HG03097 (cell line): ENCODE data around the gene CNKSR3.

Experiments used
- ATAC-seq: cut with Tn5 transposase; IDR thresholded peaks from one replicate; pipeline ENCODE4 v1.9.1; 2021; ENCODE audit not compliant: unreplicated experiment, low FRiP score

The CNKSR3 gene

GRCh38 chr6:154458565-154459470 is 51.7 kb downstream of the CNKSR3 start:
- ATAC-seq, result no peak

GRCh38 chr6:154457881-154458284 is 52.6 kb downstream of the CNKSR3 start:
- ATAC-seq, result no peak

DNA sequence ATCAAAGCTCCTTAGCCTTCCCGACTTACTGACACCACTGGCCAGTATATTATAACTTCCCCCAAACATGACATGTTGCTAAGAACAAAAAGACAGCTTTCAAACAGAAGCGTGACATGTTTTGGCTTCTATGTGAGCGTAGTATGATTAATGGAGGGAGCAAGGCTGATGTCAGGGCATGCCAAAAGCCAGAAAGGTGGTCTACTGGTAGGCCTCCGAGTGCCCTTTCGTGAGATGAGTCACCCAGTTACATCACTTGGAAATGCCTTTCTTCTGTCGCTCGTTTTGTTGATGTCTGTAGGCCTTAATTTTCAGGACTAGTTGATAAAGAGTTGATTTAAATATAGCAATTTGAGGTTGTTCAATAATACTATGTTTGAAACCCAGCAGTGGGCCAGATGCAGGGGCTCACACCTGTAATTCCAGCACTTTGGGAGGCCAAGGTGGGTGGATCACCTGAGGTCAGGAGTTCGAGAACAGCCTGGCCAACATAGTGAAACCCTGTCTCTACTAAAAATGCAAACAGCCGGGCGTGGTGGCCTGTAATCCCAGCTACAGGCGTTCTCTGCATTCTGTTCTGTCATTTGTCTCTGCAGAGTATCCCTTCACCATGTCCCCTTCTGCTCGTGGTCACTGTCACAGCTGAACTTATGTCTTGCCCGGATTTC is 53.3 kb downstream of the CNKSR3 start:
- no peak for ATAC-seq

- no peak for ATAC-seq
These were observed 57.2 kb downstream of the CNKSR3 start for GRCh38 chr6:154453329-154453728.

- ATAC-seq, result no peak
These were observed 60.0 kb downstream of the CNKSR3 start for GRCh38 chr6:154450498-154450897.

DNA sequence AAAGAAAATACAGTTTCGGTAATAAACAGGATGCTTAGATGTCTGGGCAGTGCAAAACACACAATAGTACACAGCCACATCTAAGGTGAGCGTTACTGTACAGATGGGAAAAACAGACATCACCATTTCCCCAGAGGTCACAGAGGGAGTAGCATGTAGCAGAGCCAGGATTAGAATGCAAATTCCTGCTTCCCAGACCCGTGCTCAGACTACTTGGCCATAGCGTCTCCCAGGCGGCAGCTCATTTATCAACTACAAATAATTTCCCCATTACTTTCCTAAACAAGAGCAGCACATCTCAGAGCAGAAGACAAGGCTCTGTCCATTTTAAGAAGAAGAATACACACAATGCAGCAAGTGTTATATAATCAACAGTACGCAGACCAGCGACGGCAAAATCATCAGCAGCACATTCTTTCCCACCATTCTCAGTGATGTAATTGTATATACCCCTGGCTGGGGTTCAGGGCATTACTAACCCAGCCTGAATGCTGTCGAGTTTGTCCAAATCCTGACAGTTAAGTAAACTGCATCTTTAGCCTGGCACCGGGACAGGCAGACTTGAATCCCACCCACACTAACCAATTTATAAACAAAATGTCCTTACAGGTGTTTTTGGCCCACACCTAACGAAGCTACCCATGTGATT is 61.9 kb downstream of the CNKSR3 start:
- ATAC-seq, result no peak

- no peak for ATAC-seq
These were observed 62.5 kb downstream of the CNKSR3 start for GRCh38 chr6:154447954-154448353.

- ATAC-seq, result no peak
These were observed 63.5 kb downstream of the CNKSR3 start for GRCh38 chr6:154446984-154447383.

DNA sequence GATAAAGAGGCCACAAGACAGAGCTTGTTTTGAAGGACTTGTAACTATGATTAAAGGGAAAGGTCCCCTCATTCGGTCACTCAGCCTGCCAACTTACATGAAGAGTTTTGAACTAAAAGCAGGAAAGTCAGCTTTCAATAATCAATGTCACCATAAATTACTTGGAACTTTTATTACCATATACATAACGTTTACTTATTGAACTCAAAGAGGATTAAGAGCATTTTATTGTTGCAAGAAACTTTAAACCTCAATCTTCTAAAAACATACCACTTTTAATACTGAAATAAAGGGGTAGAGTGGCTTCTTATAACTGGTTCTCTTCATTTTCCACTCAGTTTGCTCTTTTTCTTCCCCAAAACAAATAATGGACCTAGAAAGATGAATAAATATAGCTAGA is 65.1 kb downstream of the CNKSR3 start:
- ATAC-seq, result no peak

- no peak for ATAC-seq
These were observed 68.5 kb downstream of the CNKSR3 start for GRCh38 chr6:154441995-154442310.

DNA sequence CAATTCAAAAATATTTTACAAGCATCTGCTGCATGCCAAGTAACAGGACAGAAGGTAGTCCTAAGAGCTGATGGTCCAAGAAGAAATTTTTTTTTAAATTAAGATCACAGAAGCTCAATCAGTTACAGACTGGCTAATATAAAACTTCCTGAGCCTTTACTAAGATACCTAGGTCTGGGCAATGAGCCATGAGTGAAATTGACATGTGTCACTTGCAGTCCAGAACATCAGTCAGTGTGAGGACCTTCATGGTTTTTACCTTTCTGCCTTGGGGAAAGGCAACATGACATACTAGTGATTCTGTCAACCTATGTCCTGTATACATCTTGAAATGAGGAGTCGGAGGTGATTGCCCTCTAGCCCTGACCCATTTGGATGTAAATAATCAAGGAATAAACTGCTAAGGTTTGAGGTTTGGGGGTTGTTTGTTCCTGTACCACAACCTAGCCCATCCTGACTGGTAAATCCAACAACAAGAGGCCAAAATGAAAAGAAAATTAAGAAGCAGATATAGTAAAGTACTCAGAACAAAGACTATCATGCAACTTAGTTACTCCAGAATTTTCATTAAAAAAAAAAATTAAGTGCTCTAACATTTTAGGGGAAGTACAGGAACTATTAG is 70.0 kb downstream of the CNKSR3 start:
- ATAC-seq, result no peak

DNA sequence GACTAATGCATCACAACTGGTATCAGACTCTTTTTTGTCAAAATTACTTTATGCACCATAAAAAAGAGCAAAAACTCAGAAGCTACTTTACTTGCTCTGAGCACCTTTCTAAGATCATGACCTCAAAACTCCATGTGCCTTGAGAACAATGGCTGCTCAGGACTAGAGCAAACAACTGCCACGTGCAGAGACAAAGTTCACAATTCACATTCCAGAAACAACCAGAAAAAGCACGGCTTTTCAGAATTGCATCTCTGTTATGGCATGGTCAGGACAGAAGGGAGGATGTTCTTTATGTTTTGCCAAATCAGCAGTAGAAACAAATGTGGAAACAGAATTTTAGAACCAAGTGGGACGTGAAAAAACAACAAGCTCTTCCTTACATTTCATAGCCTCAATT is 70.5 kb downstream of the CNKSR3 start:
- ATAC-seq, result no peak

GRCh38 chr6:154438882-154439415 is 71.5 kb downstream of the CNKSR3 start:
- no peak for ATAC-seq

- no peak for ATAC-seq
These were observed 75.0 kb downstream of the CNKSR3 start for GRCh38 chr6:154435400-154435945.

DNA sequence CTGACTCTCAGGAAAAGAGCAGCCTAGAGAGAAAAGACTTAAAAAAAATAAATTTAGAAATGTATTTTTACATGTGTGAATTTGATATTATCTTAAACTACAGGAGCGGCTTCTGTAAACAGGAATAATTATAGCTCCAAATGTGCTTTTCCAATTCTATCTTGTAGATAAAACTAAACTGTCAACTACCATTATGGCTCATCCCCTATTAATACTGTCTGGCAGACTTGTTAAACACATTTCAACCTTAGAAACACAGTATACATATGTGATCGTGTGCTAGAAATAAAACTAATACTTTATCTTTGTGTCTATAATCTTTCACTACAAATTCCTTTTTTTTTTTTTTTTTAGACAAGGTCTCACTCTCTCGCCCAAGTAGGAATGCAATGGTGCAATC is 75.8 kb downstream of the CNKSR3 start:
- ATAC-seq, result no peak

DNA sequence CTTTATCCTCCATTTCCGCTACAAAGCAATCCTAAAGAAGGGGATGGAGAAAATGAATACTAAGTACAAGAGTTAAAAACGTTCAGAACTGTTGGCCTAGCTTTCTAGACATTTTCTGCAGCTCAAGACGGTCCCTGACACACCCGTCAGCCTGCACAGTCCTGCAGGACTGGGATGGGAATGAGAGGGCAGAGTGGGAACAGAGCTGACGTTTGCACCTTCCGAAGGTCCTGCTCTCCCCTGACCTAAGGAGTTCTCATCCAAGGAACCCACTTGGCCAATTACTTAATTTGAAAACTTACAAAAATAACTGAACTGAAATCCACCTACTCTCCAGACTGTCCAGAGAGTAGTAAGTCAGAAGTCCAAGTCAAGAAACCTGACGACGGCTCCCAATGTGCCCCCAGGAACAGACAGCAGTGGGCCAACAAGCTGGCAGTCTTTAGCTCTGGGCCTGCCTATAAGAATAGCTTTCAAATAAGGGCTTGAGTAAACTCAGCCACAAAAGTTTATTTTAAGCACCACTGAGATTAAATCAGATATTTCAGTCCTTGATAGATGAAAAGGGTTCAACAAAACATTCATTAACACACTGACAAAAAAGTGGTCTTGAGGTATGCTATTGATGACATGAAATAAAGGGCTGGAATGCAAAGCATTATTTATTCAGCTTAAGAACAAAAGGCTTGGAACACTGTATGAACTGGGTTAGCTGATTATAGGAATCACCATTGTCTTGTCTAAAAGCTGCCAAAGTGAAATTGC is 76.8 kb downstream of the CNKSR3 start:
- ATAC-seq, result no peak

DNA sequence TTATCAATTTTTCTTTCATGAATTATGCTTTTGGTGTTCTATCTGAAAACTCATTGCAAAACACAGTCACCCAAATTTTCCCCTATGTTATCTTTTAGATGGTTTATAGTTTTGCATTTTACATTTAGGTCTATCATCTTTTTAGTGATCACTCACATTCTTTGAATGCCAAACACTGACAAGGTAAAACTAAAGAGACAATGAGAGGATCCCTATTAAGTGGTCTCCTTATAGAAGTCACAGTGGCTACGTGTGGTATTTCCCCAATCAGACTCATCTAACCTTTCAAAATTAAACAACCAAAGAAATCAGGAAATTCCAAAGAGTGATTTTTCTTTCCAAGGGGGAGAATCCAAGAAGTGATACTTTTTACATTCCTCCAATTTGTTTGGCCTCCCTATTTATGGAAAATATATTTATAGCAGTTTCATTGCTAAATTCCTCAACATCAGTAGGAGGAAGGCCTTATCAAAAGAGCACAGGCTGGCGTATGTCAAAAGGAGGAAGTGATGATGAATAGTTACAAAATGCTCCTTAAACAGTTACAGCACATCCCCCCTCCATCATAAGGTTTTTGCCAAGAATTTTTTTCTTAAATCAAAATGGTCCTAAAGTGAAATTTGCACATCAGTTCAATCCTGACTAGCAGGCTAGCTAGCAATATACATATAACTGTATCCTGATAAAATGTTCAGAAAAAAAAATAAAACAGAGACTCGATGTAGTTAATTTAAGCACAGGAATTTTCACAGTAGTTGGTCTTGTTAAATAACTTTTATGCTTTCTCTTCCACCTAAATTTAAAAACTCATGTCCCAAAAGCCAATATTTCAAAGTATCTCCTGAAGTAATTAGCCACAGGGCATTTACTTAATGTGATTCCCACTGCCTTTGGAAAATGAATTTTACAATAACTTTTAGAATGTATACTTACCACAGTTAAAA is 77.7 kb downstream of the CNKSR3 start:
- ATAC-seq, result no peak

- ATAC-seq, result no peak
These were observed 80.0 kb downstream of the CNKSR3 start for GRCh38 chr6:154430481-154430919.

- ATAC-seq, result no peak
These were observed 80.8 kb downstream of the CNKSR3 start for GRCh38 chr6:154429711-154430110.
